Right lobe of liver (tissue), 4 donors: ENCODE results near the gene RBFOX2.

Experiments used
- POLR2A ChIP-seq: fragments of 450-650 bp; IDR thresholded peaks from one replicate; pipeline ENCODE4 v1.6.1; 2017; ENCODE audit warnings: antibody characterized with exemption, mild to moderate bottlenecking
- TF ChIP-seq, protein P1 (sequence below), 4 donors: fragments of 200-600 bp in 3 of 4; fragments of 450-650 bp in 1 of 4; IDR thresholded peaks; one replicate each; pipeline versions ENCODE4 v1.5.1 to v1.8.0; 2016 to 2022; ENCODE audit warnings: antibody characterized with exemption in 4 of 4, mild to moderate bottlenecking in 2 of 4
- donor health status: DM: no; HTN: no; CAD: no.
- donor health status: DM: no; HTN: no; CAD: no.
- donor health status: DM: no; HTN: yes; CAD: no.

DNA sequence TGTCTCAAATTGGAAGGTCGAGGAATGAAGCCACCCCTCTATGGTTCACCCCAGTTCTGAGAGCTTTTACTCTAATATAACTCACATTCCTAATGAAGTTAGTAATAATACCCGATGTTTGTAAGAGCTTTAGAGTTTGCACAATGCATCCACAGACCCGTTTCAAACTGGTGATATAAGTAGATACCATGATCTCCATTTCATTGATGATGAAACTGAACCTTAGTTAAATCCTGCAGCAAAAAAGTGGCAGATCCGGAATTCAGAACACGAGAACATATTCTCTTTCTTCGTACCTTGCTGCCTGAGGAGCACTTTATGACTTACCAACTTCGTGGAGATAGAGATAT lies 757 bp upstream of the RBFOX2 start:
- TF ChIP-seq, protein P1, sequence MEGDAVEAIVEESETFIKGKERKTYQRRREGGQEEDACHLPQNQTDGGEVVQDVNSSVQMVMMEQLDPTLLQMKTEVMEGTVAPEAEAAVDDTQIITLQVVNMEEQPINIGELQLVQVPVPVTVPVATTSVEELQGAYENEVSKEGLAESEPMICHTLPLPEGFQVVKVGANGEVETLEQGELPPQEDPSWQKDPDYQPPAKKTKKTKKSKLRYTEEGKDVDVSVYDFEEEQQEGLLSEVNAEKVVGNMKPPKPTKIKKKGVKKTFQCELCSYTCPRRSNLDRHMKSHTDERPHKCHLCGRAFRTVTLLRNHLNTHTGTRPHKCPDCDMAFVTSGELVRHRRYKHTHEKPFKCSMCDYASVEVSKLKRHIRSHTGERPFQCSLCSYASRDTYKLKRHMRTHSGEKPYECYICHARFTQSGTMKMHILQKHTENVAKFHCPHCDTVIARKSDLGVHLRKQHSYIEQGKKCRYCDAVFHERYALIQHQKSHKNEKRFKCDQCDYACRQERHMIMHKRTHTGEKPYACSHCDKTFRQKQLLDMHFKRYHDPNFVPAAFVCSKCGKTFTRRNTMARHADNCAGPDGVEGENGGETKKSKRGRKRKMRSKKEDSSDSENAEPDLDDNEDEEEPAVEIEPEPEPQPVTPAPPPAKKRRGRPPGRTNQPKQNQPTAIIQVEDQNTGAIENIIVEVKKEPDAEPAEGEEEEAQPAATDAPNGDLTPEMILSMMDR (IDR thresholded peaks at IDR 0.05), result no peak
- no peak for TF ChIP-seq POLR2A
